Tibial nerve (tissue), 4 donors: Measurements from ENCODE around the gene DNPH1. TPM values are rescaled to one million over a fixed set of nuclear protein-coding genes. Genes with fewer than 3 reads are reported as not detected.
A peak's percentile ranks its signal among the peaks of the same experiment; 100 is the strongest.

Experiments used
- DNase-seq, 2 donors: peaks; one replicate each; pipeline ENCODE4 v3.0.0-alpha.2; 2019; ENCODE audit warnings: low spot score in 2 of 2
- H3K27ac ChIP-seq, 4 donors: fragments of 200-600 bp; sonication (generic) in 3 of 4; one replicate each; pipeline ENCODE4 v1.5.1; 2017 to 2019; ENCODE audit warnings: mild to moderate bottlenecking in 1 of 4
- H3K27me3 ChIP-seq, 2 donors: fragments of 200-600 bp; sonication (generic) in 1 of 2; one replicate each; pipeline versions ENCODE4 v1.5.1 to v1.6.0; 2017 to 2019
- H3K36me3 ChIP-seq, 3 donors: fragments of 200-600 bp; sonication (generic); one replicate each; pipeline ENCODE4 v1.5.1; 2018 to 2019
- H3K4me1 ChIP-seq, 4 donors: fragments of 200-600 bp; sonication (generic) in 3 of 4; one replicate each; pipeline ENCODE4 v1.5.1; 2017 to 2019
- H3K4me3 ChIP-seq, 4 donors: fragments of 200-600 bp; sonication (generic) in 3 of 4; one replicate each; pipeline ENCODE4 v1.5.1; 2017 to 2019; ENCODE audit warnings: mild to moderate bottlenecking in 1 of 4, moderate library complexity in 1 of 4
- H3K9me3 ChIP-seq, 4 donors: fragments of 200-600 bp; sonication (generic) in 3 of 4; one replicate each; pipeline ENCODE4 v1.5.1; 2017 to 2019
- CTCF ChIP-seq, 5 experiments: fragments of 200-600 bp in 3 of 5; fragments of 450-650 bp in 2 of 5; sonication (generic) in 3 of 5; IDR thresholded peaks; one replicate each; pipeline ENCODE4 v1.5.1; 2016 to 2019; ENCODE audit warnings: antibody characterized with exemption in 5 of 5, mild to moderate bottlenecking in 3 of 5, moderate library complexity in 2 of 5
- EP300 ChIP-seq, 2 donors: sonication (generic); formaldehyde crosslinking; IDR thresholded peaks; one replicate each; pipeline ENCODE4 v1.6.1; 2017; ENCODE audit warnings: antibody characterized with exemption in 2 of 2, mild to moderate bottlenecking in 1 of 2
- POLR2A ChIP-seq, 2 donors: fragments of 450-650 bp; IDR thresholded peaks; one replicate each; pipeline ENCODE4 v1.6.1; 2017; ENCODE audit warnings: antibody characterized with exemption in 2 of 2, mild to moderate bottlenecking in 2 of 2, moderate library complexity in 2 of 2
- WGBS, 2 donors: methylation state at CpG; one replicate each; pipeline ENCODE4 v1.1.5; 2018; 5-methylcytosine and 5-hydroxymethylcytosine counted together
- total RNA-seq, 4 donors: library from RNA; depleted of rRNA; stranded (reverse); fragments of >200 nt; gene quantifications; one replicate each; pipeline ENCODE4 v1.1.0, GENCODE V29; 2016

DNPH1 gene
- total RNA-seq, 4 donors from 2014 or later: 61.8 to 114 (median 101) TPM

- Histone ChIP-seq H3K4me3 (peak overlapping the region in 1 of 4 donors; percentile 47), H3K9me3 (no peaks in the 10 kb centered on the region), H3K36me3 (no peaks in the 10 kb centered on the region), H3K27me3 (peaks cover 0 to 57% of the 10 kb centered on the region in 2 donors), H3K27ac (peak overlapping the region in 1 of 4 donors; percentile 47), H3K4me1 (peaks cover 0 to 24% (median 11%) of the 10 kb centered on the region in 4 donors)
- TF ChIP-seq POLR2A (IDR thresholded peaks at IDR 0.05) (no peak), CTCF (IDR thresholded peaks at IDR 0.05) (no peak), EP300 (IDR thresholded peaks at IDR 0.05) (no peak)
- DNase-seq: no peak
- WGBS, 2 donors: 80 to 86% methylated on average over 11 of the region's 11 CpGs
Observed at GRCh38 chr6:43276577-43277305, 47.5 kb upstream of the DNPH1 start.

GRCh38 chr6:43275801-43276576 lies 46.7 kb upstream of the DNPH1 start:
- peaks cover 0 to 24% (median 11%) of the 10 kb centered on the region in 4 donors for H3K4me1 ChIP-seq
- no peak for TF ChIP-seq EP300 (IDR thresholded peaks at IDR 0.05)
- TF ChIP-seq CTCF (IDR thresholded peaks at IDR 0.05): no peak
- no peak for TF ChIP-seq POLR2A (IDR thresholded peaks at IDR 0.05)
- 17 to 21% methylated on average over 46 to 64 of the region's 64 CpGs for WGBS, 2 donors
- H3K4me3 ChIP-seq: peak overlapping the region; percentile 7 to 51 (median 40)
- H3K9me3 ChIP-seq: no peaks in the 10 kb centered on the region
- DNase-seq: no peak
- no peaks in the 10 kb centered on the region for H3K36me3 ChIP-seq
- H3K27ac ChIP-seq: peak overlapping the region in 1 of 4 donors; percentile 47
- peaks cover 0 to 56% of the 10 kb centered on the region in 2 donors for H3K27me3 ChIP-seq

DNA sequence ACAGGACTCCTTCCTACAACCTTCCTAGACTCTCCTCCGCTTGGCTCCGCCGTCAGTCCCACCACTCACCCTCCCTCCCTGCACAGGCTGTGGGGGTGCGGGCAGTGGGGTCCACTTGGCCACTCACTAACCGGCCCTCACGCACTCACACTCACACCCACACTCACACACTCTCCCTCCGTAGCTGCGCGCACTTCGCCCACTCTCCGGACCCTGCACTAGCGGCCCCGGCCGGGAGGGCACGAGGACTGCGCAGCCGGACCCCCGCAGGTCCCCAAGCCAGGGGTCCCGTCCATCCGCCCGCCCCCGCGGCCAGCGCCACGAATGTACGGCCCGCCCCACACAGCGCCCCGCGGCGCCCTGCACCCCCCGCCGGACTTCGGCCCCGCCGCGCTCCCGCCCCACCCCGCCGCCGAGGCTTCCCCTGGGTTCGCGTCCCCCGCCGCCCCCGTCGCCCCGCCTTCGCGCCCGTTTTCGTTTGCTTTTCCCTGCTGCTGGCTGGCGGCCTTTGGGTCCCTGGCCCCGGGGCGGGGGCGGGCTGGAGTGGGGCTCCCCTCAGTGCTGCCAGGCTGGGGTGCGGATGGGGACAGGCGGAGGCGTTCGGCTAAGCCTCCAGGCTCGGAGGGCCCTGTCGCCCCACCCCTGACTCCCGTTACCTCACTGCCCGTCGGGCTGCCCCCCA lies 45.8 kb upstream of the DNPH1 start:
- peak overlapping the region; percentile 7 to 51 (median 40) for H3K4me3 ChIP-seq
- TF ChIP-seq CTCF (IDR thresholded peaks at IDR 0.05) (no peak), EP300 (IDR thresholded peaks at IDR 0.05) (no peak), POLR2A (IDR thresholded peaks at IDR 0.05) (no peak)
- H3K4me1 ChIP-seq: peaks cover 0 to 24% (median 12%) of the 10 kb centered on the region in 4 donors
- 6 to 12% methylated on average over 9 to 23 of the region's 65 CpGs for WGBS, 2 donors
- peak overlapping the region in 1 of 4 donors; percentile 47 for H3K27ac ChIP-seq
- no peaks in the 10 kb centered on the region for H3K36me3 ChIP-seq
- no peaks in the 10 kb centered on the region for H3K9me3 ChIP-seq
- DNase-seq: no peak
- H3K27me3 ChIP-seq: peaks cover 0 to 55% of the 10 kb centered on the region in 2 donors

- H3K27me3 ChIP-seq: peaks cover 0 to 56% of the 10 kb centered on the region in 2 donors
- no peaks in the 10 kb centered on the region for H3K9me3 ChIP-seq
- TF ChIP-seq POLR2A (IDR thresholded peaks at IDR 0.05): no peak
- TF ChIP-seq CTCF (IDR thresholded peaks at IDR 0.05): no peak
- no peak for TF ChIP-seq EP300 (IDR thresholded peaks at IDR 0.05)
- H3K4me3 ChIP-seq: peak overlapping the region in 2 of 4 donors; percentile 47 to 51
- no peak for DNase-seq
- WGBS, 2 donors: 67 to 73% methylated on average over 10 of the region's 10 CpGs
- H3K36me3 ChIP-seq: no peaks in the 10 kb centered on the region
- no peak overlapping the region for H3K27ac ChIP-seq
- peaks cover 0 to 30% (median 15%) of the 10 kb centered on the region in 4 donors for H3K4me1 ChIP-seq
Observed at GRCh38 chr6:43274127-43274915, 45.0 kb upstream of the DNPH1 start.
